ENCODE measurements around the gene TTC22. TPM values are rescaled to one million over a fixed set of nuclear protein-coding genes. Genes with fewer than 3 reads are reported as not detected.

The TTC22 gene
- total RNA-seq, 1 donor from 2014 or later = 0.17 TPM

- DNase-seq = no peak
- intact Hi-C loops (cut with micrococcal nuclease) = no loop called here
- no peak for ATAC-seq
Measured at GRCh38 chr1:54835131-54835898, 34.2 kb upstream of the TTC22 start.

GRCh38 chr1:54834007-54834541 is 33.0 kb upstream of the TTC22 start:
- ATAC-seq = no peak
- no peak for DNase-seq
- intact Hi-C loops (cut with micrococcal nuclease) = no loop called here

GRCh38 chr1:54833121-54833520 is 32.0 kb upstream of the TTC22 start:
- DNase-seq (no peak), ATAC-seq (no peak)
- intact Hi-C loops (cut with micrococcal nuclease) = no loop called here

GRCh38 chr1:54826226-54826816 is 25.2 kb upstream of the TTC22 start:
- ATAC-seq (no peak), DNase-seq (no peak)
- intact Hi-C loops (cut with micrococcal nuclease) = no loop called here

GRCh38 chr1:54825696-54826095 is 24.6 kb upstream of the TTC22 start:
- DNase-seq = no peak
- ATAC-seq = no peak
- intact Hi-C loops (cut with micrococcal nuclease) = no loop called here

- no peak for DNase-seq
- intact Hi-C loops (cut with micrococcal nuclease) = no loop called here
- ATAC-seq = no peak
Measured at GRCh38 chr1:54823670-54824069, 22.5 kb upstream of the TTC22 start.

GRCh38 chr1:54819733-54820132 is 18.6 kb upstream of the TTC22 start:
- intact Hi-C loops (cut with micrococcal nuclease) = no loop called here
- DNase-seq (no peak), ATAC-seq (no peak)

GRCh38 chr1:54819195-54819536 is 18.0 kb upstream of the TTC22 start:
- intact Hi-C loops (cut with micrococcal nuclease) = no loop called here

GRCh38 chr1:54818461-54819194 is 17.5 kb upstream of the TTC22 start:
- DNase-seq (no peak), ATAC-seq (no peak)
- intact Hi-C loops (cut with micrococcal nuclease) = no loop called here

More at GRCh38 chr1:54819195-54819536, 18.0 kb upstream of the TTC22 start:
- ATAC-seq (no peak), DNase-seq (no peak)

- intact Hi-C loops (cut with micrococcal nuclease) = no loop called here
- DNase-seq (no peak), ATAC-seq (no peak)
Measured at GRCh38 chr1:54816951-54817350, 15.8 kb upstream of the TTC22 start.

GRCh38 chr1:54816130-54816529 is 15.0 kb upstream of the TTC22 start:
- ATAC-seq = no peak
- intact Hi-C loops (cut with micrococcal nuclease) = no loop called here

GRCh38 chr1:54815086-54815876 is 14.2 kb upstream of the TTC22 start:
- no peak for ATAC-seq
- intact Hi-C loops (cut with micrococcal nuclease) = no loop called here
- DNase-seq = no peak

More at GRCh38 chr1:54816130-54816529, 15.0 kb upstream of the TTC22 start:
- no peak for DNase-seq

- intact Hi-C loops (cut with micrococcal nuclease) = no loop called here
- DNase-seq (no peak), ATAC-seq (no peak)
Measured at GRCh38 chr1:54814571-54814970, 13.4 kb upstream of the TTC22 start.

- ATAC-seq (no peak), DNase-seq (no peak)
- intact Hi-C loops (cut with micrococcal nuclease) = no loop called here
Measured at GRCh38 chr1:54814126-54814498, 13.0 kb upstream of the TTC22 start.

- DNase-seq = no peak
- intact Hi-C loops (cut with micrococcal nuclease) = no loop called here
Measured at GRCh38 chr1:54813485-54814125, 12.5 kb upstream of the TTC22 start.

GRCh38 chr1:54812801-54813484 is 11.8 kb upstream of the TTC22 start:
- ATAC-seq = no peak
- intact Hi-C loops (cut with micrococcal nuclease) = no loop called here

More at GRCh38 chr1:54813485-54814125, 12.5 kb upstream of the TTC22 start:
- no peak for ATAC-seq

GRCh38 chr1:54811739-54812655 is 10.9 kb upstream of the TTC22 start:
- intact Hi-C loops (cut with micrococcal nuclease) = no loop called here
- DNase-seq (no peak), ATAC-seq (no peak)

More at GRCh38 chr1:54812801-54813484, 11.8 kb upstream of the TTC22 start:
- DNase-seq = no peak
